OCI-LY1 (cell line): Measurements from ENCODE around the gene TRIM37.

Source experiments
- EZH2 ChIP-seq: fragments of 200-600 bp; sonication (generic), shearing (Covaris generic); IDR thresholded peaks from 2 replicates; pipeline ENCODE4 v1.8.0; 2017; ENCODE audit warnings: borderline replicate concordance, mixed run types, mild to moderate bottlenecking, antibody characterized with exemption, low read length, moderate library complexity, mixed read lengths
- TF ChIP-seq, protein P1 (sequence below): fragments of 200-600 bp; sonication (generic), shearing (Covaris generic); IDR thresholded peaks from 2 replicates; pipeline ENCODE4 v1.5.1; 2017; ENCODE audit warnings: mild to moderate bottlenecking, antibody characterized with exemption, low read length, moderate library complexity, mixed read lengths

GRCh38 chr17:58997756-58998553 lies 108.7 kb downstream of the TRIM37 start:
- TF ChIP-seq, protein P1, sequence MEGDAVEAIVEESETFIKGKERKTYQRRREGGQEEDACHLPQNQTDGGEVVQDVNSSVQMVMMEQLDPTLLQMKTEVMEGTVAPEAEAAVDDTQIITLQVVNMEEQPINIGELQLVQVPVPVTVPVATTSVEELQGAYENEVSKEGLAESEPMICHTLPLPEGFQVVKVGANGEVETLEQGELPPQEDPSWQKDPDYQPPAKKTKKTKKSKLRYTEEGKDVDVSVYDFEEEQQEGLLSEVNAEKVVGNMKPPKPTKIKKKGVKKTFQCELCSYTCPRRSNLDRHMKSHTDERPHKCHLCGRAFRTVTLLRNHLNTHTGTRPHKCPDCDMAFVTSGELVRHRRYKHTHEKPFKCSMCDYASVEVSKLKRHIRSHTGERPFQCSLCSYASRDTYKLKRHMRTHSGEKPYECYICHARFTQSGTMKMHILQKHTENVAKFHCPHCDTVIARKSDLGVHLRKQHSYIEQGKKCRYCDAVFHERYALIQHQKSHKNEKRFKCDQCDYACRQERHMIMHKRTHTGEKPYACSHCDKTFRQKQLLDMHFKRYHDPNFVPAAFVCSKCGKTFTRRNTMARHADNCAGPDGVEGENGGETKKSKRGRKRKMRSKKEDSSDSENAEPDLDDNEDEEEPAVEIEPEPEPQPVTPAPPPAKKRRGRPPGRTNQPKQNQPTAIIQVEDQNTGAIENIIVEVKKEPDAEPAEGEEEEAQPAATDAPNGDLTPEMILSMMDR, result no peak
- TF ChIP-seq EZH2, result no peak
